A549 (cell line): ENCODE measurements around the gene SNX20.

Experiments
- CBX2 ChIP-seq: fragments of 200-600 bp; sonication (generic); IDR thresholded peaks from 2 replicates; pipeline ENCODE4 v1.6.1; 2016; ENCODE audit warnings: low read depth, mild to moderate bottlenecking, borderline replicate concordance
- CHD2 ChIP-seq: fragments of 150-350 bp; IDR thresholded peaks from 2 replicates; pipeline ENCODE4 v1.6.1; 2014; ENCODE audit warnings: low read length; ENCODE audit not compliant: partially characterized antibody
- CTCF ChIP-seq: fragments of >200 bp; sonication (Bioruptor Twin); formaldehyde crosslinking; IDR thresholded peaks from 3 replicates; pipeline ENCODE4 v1.5.1; 2016
- FOSB ChIP-seq: fragments of 250-450 bp; sonication (Bioruptor Pico); IDR thresholded peaks from 2 replicates; pipeline ENCODE4 v1.5.0; 2020; ENCODE audit warnings: mild to moderate bottlenecking, moderate library complexity
- HOXA7 ChIP-seq: fragments of 250-450 bp; sonication (Bioruptor Pico); IDR thresholded peaks from 2 replicates; pipeline ENCODE4 v1.5.0; 2020; ENCODE audit warnings: mild to moderate bottlenecking, moderate library complexity
- JUN ChIP-seq, 2 experiments: fragments of >200 bp; sonication (Bioruptor Twin); formaldehyde crosslinking; IDR thresholded peaks; 2 replicates in 1 of 2; 3 replicates in 1 of 2; pipeline ENCODE4 v1.6.1; 2016 to 2017
- NFE2L2 ChIP-seq: fragments of 150-350 bp; conservative IDR thresholded peaks from 2 replicates; pipeline ENCODE4 v1.6.1; 2014; ENCODE audit warnings: low read length
- NR3C1 ChIP-seq: fragments of >200 bp; sonication (Bioruptor Twin); formaldehyde crosslinking; IDR thresholded peaks from 3 replicates; pipeline ENCODE4 v1.6.1; 2017
- POLR2A ChIP-seq: IDR thresholded peaks from 2 replicates; pipeline ENCODE4 v1.6.1; 2012; ENCODE audit warnings: mild to moderate bottlenecking, low read length
- REST ChIP-seq: fragments of 200-600 bp; sonication (generic); IDR thresholded peaks from 2 replicates; pipeline ENCODE4 v1.6.1; 2016; ENCODE audit warnings: antibody characterized with exemption, mild to moderate bottlenecking, moderate library complexity
- RFX5 ChIP-seq: fragments of 450-650 bp; IDR thresholded peaks from 2 replicates; pipeline ENCODE4 v1.7.1; 2014; ENCODE audit warnings: antibody characterized with exemption, mild to moderate bottlenecking, moderate library complexity
- USF2 ChIP-seq: fragments of 450-650 bp; IDR thresholded peaks from 2 replicates; pipeline ENCODE4 v1.6.1; 2014; ENCODE audit warnings: antibody characterized with exemption

- TF ChIP-seq JUN (IDR thresholded peaks at IDR 0.05) (no peak), POLR2A (no peak), CTCF (no peak), FOSB (no peak), REST (no peak), CBX2 (no peak), RFX5 (no peak), CHD2 (no peak), NFE2L2 (no peak), NR3C1 (no peak), HOXA7 (CRISPR knock-in tag) (no peak), USF2 (no peak)
Measured at GRCh38 chr16:50634090-50634489, 47.0 kb downstream of the SNX20 start.
